ENCODE results near the gene CXXC5.

DNA sequence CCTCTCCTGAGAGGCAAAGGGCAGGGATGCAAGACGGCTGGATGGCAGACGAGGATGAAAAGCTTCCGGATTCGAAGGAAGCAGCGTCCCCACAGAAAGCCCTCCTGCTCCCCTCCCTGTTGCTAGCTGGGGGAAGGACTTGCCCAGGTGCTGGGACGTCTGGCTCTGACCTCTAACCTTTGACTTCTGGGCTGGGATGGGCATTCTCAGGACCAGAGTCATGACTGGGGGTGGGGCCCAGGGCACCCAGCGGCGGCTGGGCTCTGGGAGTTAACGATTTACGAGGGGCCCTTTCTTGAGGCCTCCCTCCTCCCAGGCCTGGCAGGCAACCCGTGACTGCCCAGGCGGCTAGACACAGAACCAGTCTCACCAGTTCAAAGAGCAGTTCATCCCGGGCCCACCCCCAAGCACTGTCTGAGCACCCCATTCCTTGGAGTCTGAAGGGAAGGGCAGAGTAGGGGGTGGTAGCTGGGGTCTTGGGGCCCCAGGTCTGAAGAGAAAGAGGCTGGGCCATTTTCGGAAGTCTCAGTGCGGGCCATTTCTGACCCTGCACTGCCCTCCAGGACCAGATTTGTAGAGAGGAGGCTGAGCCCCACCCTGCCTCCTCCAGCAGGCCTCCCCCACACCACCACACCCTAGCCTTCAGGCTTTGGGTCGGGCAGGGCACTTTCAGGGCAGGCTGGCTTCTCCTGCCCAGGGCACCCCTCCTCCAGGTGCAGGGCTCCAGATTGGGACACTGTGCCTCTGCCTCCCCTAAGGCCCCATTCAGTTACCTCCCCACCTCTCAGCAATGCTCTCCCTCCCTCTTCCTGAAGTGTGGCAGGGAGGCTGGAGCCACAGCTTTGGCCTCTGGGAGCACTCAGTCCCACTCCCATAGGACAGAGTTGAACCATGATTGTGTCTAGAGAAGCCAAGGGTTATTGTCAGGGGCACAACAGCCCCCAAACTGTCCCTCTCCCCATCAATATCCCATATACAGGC lies 5.0 kb upstream of the CXXC5 start:
- TF ChIP-seq, protein P1, sequence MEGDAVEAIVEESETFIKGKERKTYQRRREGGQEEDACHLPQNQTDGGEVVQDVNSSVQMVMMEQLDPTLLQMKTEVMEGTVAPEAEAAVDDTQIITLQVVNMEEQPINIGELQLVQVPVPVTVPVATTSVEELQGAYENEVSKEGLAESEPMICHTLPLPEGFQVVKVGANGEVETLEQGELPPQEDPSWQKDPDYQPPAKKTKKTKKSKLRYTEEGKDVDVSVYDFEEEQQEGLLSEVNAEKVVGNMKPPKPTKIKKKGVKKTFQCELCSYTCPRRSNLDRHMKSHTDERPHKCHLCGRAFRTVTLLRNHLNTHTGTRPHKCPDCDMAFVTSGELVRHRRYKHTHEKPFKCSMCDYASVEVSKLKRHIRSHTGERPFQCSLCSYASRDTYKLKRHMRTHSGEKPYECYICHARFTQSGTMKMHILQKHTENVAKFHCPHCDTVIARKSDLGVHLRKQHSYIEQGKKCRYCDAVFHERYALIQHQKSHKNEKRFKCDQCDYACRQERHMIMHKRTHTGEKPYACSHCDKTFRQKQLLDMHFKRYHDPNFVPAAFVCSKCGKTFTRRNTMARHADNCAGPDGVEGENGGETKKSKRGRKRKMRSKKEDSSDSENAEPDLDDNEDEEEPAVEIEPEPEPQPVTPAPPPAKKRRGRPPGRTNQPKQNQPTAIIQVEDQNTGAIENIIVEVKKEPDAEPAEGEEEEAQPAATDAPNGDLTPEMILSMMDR (IDR thresholded peaks at IDR 0.05; ENCODE audit: borderline replicate concordance, extremely low read depth, low read length, poor library complexity, severe bottlenecking) = no peak
- TF ChIP-seq EZH2 (IDR thresholded peaks at IDR 0.05; ENCODE audit: borderline replicate concordance, low read depth, low read length, severe bottlenecking) = no peak

Measured in DND-41 (cell line).